ENCODE results near the gene SYNDIG1L.

The SYNDIG1L gene

GRCh38 chr14:74362361-74362915 lies 63.6 kb downstream of the SYNDIG1L start:
- peak; percentile 99 for TF ChIP-seq CTCF (IDR thresholded peaks at IDR 0.05; ENCODE audit: poor library complexity, severe bottlenecking)
- DNase-seq (ENCODE audit: low spot score) = peak; percentile 85
- Histone ChIP-seq H3K27ac (ENCODE audit: poor library complexity, severe bottlenecking) (no peak overlapping the region), H3K27me3 (ENCODE audit: insufficient read depth, poor library complexity, severe bottlenecking) (no peaks in the 10 kb centered on the region), H3K4me3 (ENCODE audit: severe bottlenecking) (no peak overlapping the region), H3K9me3 (ENCODE audit: severe bottlenecking) (no peaks in the 10 kb centered on the region), H3K36me3 (ENCODE audit: low read depth) (no peaks in the 10 kb centered on the region), H3K4me1 (ENCODE audit: insufficient read depth, poor library complexity, severe bottlenecking) (no peaks in the 10 kb centered on the region)
- peak; percentile 81 for ATAC-seq (ENCODE audit: low read depth)

- no peaks in the 10 kb centered on the region for H3K36me3 ChIP-seq (ENCODE audit: low read depth)
- no peak for ATAC-seq (ENCODE audit: low read depth)
- no peaks in the 10 kb centered on the region for H3K9me3 ChIP-seq (ENCODE audit: severe bottlenecking)
- DNase-seq (ENCODE audit: low spot score) = no peak
- H3K4me1 ChIP-seq (ENCODE audit: insufficient read depth, poor library complexity, severe bottlenecking) = no peaks in the 10 kb centered on the region
- H3K27me3 ChIP-seq (ENCODE audit: insufficient read depth, poor library complexity, severe bottlenecking) = no peaks in the 10 kb centered on the region
- no peak overlapping the region for H3K4me3 ChIP-seq (ENCODE audit: severe bottlenecking)
- no peak overlapping the region for H3K27ac ChIP-seq (ENCODE audit: poor library complexity, severe bottlenecking)
- no peak for TF ChIP-seq CTCF (IDR thresholded peaks at IDR 0.05; ENCODE audit: poor library complexity, severe bottlenecking)
These were observed 65.8 kb downstream of the SYNDIG1L start for GRCh38 chr14:74360163-74360562.

GRCh38 chr14:74358176-74358829 lies 67.7 kb downstream of the SYNDIG1L start:
- no peak for ATAC-seq (ENCODE audit: low read depth)
- Histone ChIP-seq H3K4me1 (ENCODE audit: insufficient read depth, poor library complexity, severe bottlenecking) (no peaks in the 10 kb centered on the region), H3K36me3 (ENCODE audit: low read depth) (no peaks in the 10 kb centered on the region), H3K9me3 (ENCODE audit: severe bottlenecking) (no peaks in the 10 kb centered on the region), H3K27ac (ENCODE audit: poor library complexity, severe bottlenecking) (no peak overlapping the region), H3K27me3 (ENCODE audit: insufficient read depth, poor library complexity, severe bottlenecking) (no peaks in the 10 kb centered on the region), H3K4me3 (ENCODE audit: severe bottlenecking) (no peak overlapping the region)
- DNase-seq (ENCODE audit: low spot score) = no peak
- no peak for TF ChIP-seq CTCF (IDR thresholded peaks at IDR 0.05; ENCODE audit: poor library complexity, severe bottlenecking)

GRCh38 chr14:74357585-74357984 lies 68.4 kb downstream of the SYNDIG1L start:
- Histone ChIP-seq H3K9me3 (ENCODE audit: severe bottlenecking) (no peaks in the 10 kb centered on the region), H3K27me3 (ENCODE audit: insufficient read depth, poor library complexity, severe bottlenecking) (no peaks in the 10 kb centered on the region), H3K36me3 (ENCODE audit: low read depth) (no peaks in the 10 kb centered on the region), H3K4me1 (ENCODE audit: insufficient read depth, poor library complexity, severe bottlenecking) (no peaks in the 10 kb centered on the region), H3K4me3 (ENCODE audit: severe bottlenecking) (no peak overlapping the region), H3K27ac (ENCODE audit: poor library complexity, severe bottlenecking) (no peak overlapping the region)
- ATAC-seq (ENCODE audit: low read depth) (no peak), DNase-seq (ENCODE audit: low spot score) (no peak)
- no peak for TF ChIP-seq CTCF (IDR thresholded peaks at IDR 0.05; ENCODE audit: poor library complexity, severe bottlenecking)

- H3K9me3 ChIP-seq (ENCODE audit: severe bottlenecking) = no peaks in the 10 kb centered on the region
- no peaks in the 10 kb centered on the region for H3K36me3 ChIP-seq (ENCODE audit: low read depth)
- no peaks in the 10 kb centered on the region for H3K4me1 ChIP-seq (ENCODE audit: insufficient read depth, poor library complexity, severe bottlenecking)
- H3K27me3 ChIP-seq (ENCODE audit: insufficient read depth, poor library complexity, severe bottlenecking) = no peaks in the 10 kb centered on the region
- DNase-seq (ENCODE audit: low spot score) (no peak), ATAC-seq (ENCODE audit: low read depth) (no peak)
- TF ChIP-seq CTCF (IDR thresholded peaks at IDR 0.05; ENCODE audit: poor library complexity, severe bottlenecking) = no peak
- no peak overlapping the region for H3K27ac ChIP-seq (ENCODE audit: poor library complexity, severe bottlenecking)
- H3K4me3 ChIP-seq (ENCODE audit: severe bottlenecking) = no peak overlapping the region
These were observed 69.0 kb downstream of the SYNDIG1L start for GRCh38 chr14:74356892-74357575.

All from RWPE2 (cell line).